GM21825 (cell line): Measurements from ENCODE around the gene GPR101.
A peak's percentile ranks its signal among the peaks of the same experiment; 100 is the strongest.

Experiments used
- ATAC-seq: cut with Tn5 transposase; IDR thresholded peaks from one replicate; pipeline ENCODE4 v1.9.1; 2021; ENCODE audit warnings: mild to moderate bottlenecking, moderate library complexity; ENCODE audit not compliant: unreplicated experiment

GPR101 gene, protein sequence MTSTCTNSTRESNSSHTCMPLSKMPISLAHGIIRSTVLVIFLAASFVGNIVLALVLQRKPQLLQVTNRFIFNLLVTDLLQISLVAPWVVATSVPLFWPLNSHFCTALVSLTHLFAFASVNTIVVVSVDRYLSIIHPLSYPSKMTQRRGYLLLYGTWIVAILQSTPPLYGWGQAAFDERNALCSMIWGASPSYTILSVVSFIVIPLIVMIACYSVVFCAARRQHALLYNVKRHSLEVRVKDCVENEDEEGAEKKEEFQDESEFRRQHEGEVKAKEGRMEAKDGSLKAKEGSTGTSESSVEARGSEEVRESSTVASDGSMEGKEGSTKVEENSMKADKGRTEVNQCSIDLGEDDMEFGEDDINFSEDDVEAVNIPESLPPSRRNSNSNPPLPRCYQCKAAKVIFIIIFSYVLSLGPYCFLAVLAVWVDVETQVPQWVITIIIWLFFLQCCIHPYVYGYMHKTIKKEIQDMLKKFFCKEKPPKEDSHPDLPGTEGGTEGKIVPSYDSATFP

DNA sequence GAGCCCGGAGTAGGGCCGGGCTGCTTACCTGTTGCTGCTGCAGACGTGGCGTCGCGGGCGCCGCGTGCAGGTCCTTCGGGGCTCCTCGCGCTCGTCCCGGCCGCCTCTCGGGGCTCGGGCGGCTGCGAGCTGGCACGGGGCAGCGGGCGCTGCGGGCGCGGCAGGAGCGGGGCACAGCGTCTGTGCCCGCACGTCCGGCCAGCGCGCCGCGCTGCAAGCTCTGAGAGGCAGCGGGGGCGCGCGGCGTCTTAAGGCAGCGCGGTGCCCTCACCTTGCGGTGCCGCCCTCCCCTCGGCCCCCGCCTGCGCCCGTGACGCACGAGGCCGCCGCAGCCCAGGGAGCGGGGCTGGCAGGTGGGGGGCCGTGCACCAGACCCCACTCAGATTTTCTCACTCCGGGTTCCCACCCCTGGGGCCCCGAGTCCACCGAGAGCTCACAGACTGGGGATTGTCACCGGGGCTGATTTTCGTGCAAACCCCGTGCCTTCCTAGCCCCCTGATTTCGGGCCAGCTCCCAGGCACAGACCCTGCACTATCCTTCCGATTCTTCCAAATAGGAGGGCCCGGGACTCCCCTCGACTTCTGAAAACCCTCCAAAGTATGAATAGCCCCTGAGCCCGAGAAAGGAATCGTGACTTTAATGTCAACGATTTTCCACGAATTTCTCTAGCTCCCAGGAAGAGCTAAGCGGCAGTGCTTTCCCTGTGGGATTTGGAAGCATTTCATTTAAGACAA lies at the start of gene GPR101:
Gene GPR101, minus strand, starts transcription at position 222 of the 734 bp plus-strand sequence. CDS start 2,321 bp downstream, outside the sequence.
- ATAC-seq: no peak

DNA sequence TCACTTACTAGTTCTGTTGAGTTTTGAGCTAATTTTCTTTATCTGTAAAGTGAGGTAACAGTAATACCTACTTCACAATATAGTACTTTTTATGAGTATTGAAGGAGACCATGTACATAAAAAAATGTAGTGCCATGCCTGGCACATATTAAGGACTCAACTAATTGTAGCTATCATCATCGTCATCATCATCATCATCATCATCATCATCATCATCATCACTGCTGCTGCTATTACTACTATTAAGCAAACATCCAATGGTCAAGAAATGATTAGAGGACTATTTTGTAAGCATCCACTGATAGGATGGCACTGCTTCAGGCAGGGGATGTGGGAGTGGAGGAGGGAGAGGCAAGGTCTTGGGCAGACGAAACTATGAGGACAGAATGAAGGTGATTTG lies 47.4 kb upstream of the GPR101 start:
- ATAC-seq: no peak

DNA sequence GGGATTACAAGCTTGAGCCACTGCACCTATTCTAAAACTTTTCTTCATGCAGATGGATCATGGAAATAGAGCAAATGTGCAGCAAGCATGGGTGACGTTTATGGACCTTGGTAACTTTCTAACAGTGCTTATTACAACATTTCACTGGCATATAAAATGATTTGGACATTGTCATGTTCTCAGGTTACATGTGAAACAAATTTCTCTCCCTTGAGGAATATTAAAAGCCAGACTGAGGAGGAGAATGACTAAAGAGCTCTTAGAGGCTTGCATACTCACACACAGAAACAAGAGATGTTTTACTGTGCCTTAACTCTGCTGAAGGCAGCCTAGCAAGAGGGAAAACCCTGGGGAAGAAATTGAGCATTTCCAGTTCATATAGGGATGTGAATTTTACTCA lies 38.6 kb upstream of the GPR101 start:
- ATAC-seq: no peak

DNA sequence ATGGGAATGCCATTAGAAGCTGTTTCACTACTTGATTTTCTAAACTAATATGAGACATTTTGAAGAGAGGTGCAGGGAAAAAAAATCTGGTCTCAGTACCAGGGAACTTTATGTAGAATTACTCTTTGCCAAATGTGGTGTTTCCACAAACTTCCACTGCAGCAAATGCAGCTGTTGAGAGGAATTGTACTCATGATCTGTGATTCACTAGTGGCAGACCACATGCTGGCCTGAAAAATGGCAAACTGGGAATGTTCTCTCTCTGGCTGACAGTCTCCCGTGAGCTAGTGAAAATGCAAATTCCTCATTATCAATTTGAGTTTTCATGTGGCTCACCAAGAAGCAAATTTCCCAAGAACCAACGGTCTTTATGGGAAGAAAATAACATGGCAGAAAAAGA lies 37.8 kb upstream of the GPR101 start:
- ATAC-seq: no peak

DNA sequence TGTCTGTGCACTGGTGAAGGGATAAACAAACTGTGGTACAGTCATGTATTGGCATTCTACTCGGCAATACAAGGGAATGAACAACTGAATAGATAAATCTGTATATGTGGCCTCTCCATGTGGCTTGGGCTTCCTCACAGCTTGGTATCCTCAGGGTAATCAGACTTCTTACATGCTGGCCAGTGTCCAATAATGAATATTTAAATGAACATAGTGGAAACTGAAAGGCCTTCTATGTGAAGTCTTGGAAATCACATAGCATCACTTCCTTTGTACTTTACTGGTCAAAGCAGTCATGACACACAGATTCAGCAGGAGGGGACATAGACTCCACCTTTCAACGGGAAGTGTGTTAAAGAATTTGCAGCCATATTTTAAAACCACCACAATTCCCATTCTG lies 33.4 kb upstream of the GPR101 start:
- ATAC-seq: no peak

DNA sequence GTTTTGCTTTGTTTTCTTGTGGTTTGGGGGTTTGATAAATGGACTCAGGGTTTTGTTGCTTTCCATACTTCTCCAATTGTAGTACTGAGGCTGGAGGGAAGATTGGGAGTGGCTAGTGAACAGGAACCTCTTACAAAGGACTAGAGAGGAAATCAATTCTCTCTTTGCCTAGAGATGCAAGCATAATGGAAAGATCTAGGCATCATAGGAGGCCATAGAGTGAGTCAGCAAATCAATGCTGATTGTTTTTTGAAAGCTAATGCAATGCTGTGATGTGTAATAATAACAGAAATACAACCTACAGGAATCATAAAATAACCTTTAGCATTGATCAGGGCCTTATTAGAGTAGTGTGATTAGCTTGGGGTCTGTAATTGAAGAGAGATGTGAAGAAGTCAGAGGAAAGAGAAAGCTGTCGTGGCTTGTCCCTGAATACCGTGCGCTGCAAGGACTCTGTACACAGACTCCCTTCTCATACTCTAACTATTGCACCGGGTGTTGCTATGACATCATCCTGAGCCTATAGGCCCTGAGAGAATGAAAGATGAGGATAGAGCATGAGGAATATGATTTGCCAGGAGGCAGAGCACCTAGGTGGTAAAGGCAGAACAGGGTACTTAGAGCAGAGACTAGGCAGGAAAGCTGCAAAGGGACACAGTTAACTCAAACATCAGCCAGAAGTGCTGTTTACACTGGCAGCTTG lies 29.3 kb upstream of the GPR101 start:
- no peak for ATAC-seq

DNA sequence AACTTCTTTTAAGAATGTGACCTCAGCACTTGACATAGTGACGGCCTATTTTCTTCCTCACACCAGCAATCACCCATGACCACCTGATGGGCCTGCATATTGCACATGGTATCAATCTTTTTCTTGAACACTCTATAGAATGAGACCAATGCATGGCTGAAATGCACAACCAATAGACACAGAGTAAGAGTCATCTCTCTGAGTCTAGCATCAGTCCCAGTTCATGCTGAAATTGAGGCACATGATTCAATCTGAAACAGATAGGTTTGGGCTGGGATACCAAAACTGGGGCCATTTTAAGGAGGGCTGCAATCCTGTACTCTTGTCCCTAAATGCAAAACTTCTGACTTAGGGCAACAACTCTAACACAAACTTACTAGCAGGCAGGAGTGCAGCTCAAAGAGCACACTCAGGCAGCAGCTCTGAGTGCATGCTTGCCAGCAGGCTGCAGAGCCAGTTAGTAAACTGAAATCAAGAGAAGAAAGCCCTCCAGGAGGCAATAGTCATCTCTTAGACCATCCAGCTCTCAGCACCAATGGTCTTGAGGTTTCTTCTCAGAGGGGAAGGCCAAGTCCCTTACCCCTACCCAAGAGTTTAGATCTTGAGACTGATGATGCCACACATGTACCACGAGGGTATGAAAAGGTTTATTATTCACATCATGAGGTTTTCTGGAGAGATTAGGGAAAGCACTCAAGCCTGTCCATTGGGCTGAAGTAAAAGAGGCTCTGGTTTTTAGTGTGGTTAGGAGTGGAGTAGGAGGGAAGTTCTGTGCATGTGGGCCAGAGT lies 24.7 kb upstream of the GPR101 start:
- ATAC-seq: no peak

DNA sequence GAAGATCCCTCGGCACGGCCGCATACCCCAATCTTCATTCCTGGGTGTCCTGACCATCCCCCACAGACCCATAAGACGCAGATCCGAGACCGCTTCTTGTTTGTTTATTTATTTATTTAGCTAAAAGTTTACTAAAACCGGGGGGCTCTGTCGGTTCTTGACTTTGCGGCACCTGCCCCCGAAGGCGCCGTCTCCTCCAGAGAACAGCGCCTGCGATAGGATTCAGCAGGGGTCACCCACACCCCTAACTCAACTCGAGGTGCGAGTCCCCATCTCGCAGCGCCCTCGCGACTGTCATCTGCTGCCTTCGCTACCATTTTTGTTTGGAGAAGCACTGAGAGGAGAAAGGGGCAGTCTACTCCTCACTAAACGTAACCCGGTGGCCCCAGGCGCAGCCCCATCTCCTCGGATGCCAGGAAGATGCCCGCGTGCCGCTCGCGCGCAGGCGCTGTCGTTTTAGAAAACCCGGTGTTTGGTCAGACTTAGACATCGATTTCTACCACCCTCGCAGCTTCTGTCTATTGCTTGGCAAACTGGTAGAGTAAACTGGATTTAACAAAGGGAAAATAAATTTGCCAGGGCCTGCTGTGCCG lies 18.9 kb upstream of the GPR101 start:
- peak; percentile 15 for ATAC-seq

DNA sequence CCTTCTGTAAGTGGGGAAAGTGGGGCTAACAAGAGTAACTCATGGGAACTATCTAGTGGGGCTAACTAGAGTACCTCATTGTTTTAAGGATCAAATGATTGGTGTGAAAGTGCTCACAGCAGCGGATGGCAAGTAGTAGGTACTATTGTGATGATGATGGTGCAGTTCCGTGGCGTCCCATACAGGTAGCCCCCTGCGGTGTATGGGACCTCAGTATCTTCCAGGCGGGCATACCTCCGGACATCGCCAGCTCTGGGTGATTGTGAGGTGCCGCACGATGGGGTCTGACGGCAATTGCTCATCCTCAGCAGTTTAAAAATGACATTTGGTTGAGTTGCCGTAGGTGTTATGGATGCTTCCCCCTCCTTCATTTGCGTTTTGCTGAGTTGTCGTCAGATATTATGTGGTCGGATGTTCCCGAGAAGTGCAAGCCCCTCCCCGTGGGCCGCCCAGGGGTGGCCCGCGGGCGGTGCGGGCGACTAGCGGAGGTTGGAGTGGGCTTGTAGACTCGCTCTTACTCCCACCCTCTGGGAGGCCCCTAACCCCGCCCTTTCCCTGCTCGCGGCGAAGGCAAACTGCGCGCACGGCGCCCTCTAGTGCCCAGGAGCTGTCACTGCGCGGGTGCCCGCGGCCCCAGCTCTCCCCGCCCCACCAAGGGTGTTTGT lies 18.3 kb upstream of the GPR101 start:
- peak; percentile 97 for ATAC-seq

DNA sequence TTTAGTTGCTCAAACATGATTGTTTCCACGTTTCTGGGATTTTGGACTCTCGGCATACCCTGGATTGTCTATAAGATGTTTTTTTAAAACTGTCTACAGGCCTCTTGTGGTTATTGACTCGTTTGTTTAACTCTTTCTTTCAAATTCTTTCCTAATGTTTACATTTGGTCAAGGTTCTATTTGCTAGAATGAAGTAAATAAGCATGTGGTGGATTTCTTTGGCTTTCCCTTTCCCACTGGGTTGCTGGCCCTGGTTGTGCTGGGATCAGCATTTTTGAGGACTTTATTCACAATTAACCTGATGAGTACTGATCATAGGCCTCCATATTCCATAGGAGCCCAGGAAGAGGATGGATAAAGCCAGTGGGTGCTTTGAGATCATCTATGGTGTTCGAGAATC lies 11.1 kb upstream of the GPR101 start:
- ATAC-seq: no peak

DNA sequence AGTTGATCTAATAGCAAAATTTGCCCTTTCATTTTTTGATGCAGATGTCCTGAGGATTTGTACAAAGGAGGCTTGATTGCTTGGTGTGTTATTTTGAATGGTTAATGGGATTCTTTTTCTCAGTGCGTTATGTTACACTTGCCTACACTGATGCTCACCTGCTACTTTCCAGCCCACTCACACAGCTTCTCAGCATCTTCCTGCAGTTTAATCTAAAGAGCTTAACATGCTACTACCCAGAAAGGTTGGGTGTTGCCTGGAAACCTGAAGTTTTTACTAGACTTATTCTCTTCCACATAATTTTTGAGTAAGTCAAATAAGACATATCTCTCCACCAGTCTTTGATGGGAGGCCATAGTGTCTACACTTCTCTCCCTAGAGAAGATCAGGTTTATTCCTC lies 9.9 kb upstream of the GPR101 start:
- no peak for ATAC-seq

DNA sequence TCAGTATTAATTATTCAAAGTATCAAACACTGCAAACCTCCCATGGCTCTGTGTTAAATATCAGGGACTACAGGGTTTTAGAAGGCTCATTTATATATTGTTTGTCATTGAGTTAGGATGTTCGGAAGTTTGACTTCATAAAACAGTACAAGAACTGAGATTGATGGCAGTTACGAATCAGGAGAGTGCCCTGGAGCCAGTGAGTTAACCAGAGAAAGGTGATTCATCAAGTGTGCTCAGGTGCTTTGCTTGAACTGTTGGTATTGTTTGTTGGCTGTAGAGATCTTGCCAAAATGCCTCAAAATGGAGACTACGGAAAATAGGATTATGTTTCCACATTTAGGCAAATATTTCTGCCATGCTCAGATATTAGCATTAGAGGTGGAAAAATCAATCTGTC lies 7.5 kb upstream of the GPR101 start:
- ATAC-seq: no peak

DNA sequence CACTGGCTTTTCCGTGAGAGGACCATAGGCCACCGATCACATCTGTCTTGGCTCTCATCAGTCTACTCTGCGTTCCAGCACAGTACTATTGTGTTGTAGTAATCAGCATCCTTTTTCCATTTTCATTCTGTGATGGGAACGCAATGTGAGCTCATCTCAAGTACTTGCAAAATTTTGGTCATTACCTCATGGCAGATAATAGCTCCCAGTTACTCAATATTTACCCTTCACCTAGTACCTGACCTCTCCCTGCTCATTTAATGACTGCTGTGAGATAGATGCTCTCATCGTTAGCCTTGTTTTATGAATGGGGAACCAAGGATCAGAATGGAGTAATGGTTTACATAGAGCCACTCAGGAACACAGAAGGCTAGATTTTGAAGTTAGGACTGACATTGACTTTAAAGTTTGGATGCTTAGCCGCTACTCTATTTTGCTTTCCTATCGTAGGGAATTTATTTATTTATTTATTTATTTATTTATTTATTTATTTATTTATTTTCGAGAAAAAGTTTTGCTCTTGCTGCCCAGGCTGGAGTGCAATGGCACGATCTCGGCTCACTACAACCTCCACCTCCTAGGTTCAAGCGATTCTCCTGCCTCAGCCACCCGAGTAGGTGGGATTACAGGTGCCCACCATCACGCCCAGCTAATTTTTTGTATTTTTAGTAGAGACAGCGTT lies 6.5 kb upstream of the GPR101 start:
- no peak for ATAC-seq

DNA sequence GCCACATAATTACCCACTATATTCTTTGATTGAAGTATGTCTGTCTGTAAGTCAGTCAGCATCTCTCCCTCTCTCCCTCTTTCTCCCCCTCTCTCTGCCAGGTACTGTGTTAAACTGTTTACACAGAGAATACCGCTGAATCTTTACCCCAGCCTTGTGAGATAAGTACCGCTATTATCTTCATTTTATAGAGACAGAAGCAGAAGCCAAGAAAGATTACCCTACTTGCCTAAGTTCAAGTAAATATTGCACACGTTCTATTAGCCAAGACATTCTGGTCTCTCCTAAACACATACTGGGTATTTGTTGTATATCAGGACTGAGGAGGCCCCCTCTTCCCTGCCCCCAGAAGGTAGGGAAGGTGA lies 695 bp upstream of the GPR101 start:
- ATAC-seq: no peak

DNA sequence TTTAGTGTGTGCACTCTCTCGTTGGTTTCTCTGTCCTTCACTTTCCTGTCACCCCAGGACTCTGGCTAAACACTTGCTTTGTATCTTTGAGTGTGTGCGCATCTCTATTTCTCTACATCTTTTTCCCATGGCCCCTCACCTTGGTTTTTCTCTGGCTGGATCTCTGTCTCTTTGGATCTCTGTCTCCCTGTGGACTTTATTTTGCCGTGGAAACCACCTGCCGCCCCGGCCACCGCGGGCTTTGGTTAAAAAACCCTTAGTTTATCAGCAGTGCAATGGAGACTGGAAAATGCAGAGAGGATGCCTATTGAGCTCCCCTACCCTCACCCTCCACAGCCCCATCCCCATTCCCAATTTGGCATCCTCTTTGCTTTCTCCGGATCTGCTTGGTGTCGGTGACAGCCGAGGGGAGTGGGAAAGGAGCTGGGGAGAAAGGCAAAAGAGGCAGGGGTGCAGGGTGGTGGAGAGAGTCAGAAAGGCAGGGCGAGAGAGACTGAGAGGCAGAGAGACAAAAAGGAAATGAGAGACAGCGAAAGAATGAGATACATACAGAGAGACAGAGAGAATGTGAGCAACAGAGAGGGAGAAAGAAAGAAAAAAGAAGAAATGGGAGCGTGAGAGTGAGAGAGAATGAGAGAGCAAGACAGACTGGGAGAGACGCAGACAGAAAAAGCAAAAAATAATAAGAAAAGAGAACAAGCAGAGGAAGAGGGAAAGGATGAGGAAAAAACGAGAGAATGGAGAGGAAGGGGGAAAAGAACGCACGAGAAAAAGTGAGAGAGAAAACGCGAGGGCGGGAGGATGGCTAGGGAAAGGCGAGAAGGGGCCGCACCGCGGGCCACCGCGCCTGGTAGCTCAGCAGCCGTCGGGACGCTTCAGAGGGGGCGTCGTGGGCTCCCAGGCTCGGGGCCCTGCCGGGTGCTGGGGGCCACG lies 688 bp downstream of the GPR101 start:
- ATAC-seq: no peak

DNA sequence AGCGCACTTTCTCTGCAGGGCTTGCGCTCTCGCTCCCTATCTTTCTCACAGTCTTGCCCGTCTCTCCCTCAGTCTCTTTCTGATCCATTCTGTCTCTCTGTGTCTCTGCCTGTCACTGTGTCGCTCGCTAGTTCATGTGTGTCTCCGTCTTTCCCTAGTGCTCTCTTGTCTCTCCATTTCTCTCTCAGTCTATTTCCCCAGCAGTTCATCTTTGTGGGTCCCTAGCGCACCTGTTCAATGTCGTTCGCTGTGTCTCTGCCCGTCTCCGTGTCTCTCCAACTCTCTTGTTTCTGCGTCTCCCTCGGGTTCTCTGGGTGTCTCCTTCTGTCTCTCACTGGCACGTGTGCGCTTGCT lies 1.5 kb downstream of the GPR101 start:
- ATAC-seq: peak; percentile 18

DNA sequence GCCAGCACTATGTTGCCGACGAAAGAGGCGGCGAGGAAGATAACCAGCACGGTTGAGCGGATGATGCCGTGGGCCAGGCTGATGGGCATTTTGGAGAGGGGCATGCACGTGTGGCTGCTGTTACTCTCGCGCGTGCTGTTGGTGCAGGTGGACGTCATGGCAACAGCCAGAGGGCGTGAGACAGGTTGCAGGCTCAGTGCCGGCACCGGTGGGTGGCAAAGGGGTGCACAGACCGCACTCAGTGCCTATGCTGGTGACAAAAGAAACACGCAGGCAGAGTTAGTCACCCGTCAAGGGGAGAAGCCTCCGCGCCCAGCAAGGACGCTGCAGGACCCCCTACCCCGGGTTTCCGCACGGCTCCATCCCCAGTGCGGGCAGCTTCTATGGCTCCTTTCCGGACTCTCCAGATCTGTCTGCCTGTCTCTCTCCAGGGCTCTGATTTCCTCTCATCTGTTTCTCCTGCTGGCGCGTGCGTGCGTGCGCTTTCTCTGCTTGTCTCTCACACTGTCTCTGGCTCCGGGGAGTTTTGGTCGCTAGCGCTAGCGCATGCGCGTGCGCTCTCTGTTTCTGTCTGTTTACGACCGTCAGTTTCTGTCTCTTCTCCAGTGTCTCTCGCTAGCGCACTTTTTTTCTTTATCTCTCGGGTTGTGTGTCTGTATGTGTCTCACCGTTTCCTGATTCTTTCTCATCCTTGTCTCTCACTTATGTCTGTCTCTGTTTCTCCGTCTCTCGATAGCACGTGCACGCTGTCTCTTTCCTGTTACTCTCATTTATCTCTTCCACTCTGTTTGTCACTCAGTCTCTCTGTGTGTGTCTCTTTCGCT lies 2.1 kb downstream of the GPR101 start:
- peak; percentile 76 for ATAC-seq
